ENCODE measurements around the gene NXPH4.

Gene NXPH4

GRCh38 chr12:57182918-57183575, 33.5 kb upstream of the NXPH4 start:
- in situ Hi-C loops (cut with MboI; ENCODE audit: low sequenced_read_pairs): no loop called here

GRCh38 chr12:57183939-57184725, 32.5 kb upstream of the NXPH4 start:
- in situ Hi-C loops (cut with MboI; ENCODE audit: low sequenced_read_pairs): no loop called here

- in situ Hi-C loops (cut with MboI; ENCODE audit: low sequenced_read_pairs): no loop called here
Observed at GRCh38 chr12:57185403-57185802, 31.2 kb upstream of the NXPH4 start.

GRCh38 chr12:57185906-57186508, 30.6 kb upstream of the NXPH4 start:
- in situ Hi-C loops (cut with MboI; ENCODE audit: low sequenced_read_pairs): no loop called here

GRCh38 chr12:57187222-57188089, 29.1 kb upstream of the NXPH4 start:
- in situ Hi-C loops (cut with MboI; ENCODE audit: low sequenced_read_pairs): no loop called here

GRCh38 chr12:57188090-57188425, 28.5 kb upstream of the NXPH4 start:
- in situ Hi-C loops (cut with MboI; ENCODE audit: low sequenced_read_pairs): no loop called here

- in situ Hi-C loops (cut with MboI; ENCODE audit: low sequenced_read_pairs): no loop called here
Observed at GRCh38 chr12:57190037-57190436, 26.6 kb upstream of the NXPH4 start.

- in situ Hi-C loops (cut with MboI; ENCODE audit: low sequenced_read_pairs): no loop called here
Observed at GRCh38 chr12:57190821-57191220, 25.8 kb upstream of the NXPH4 start.

GRCh38 chr12:57191410-57191809, 25.2 kb upstream of the NXPH4 start:
- in situ Hi-C loops (cut with MboI; ENCODE audit: low sequenced_read_pairs): no loop called here

- in situ Hi-C loops (cut with MboI; ENCODE audit: low sequenced_read_pairs): no loop called here
Observed at GRCh38 chr12:57192920-57193319, 23.7 kb upstream of the NXPH4 start.

- in situ Hi-C loops (cut with MboI; ENCODE audit: low sequenced_read_pairs): no loop called here
Observed at GRCh38 chr12:57193706-57194245, 22.8 kb upstream of the NXPH4 start.

- in situ Hi-C loops (cut with MboI; ENCODE audit: low sequenced_read_pairs): no loop called here
Observed at GRCh38 chr12:57194253-57194652, 22.3 kb upstream of the NXPH4 start.

GRCh38 chr12:57195186-57195585, 21.4 kb upstream of the NXPH4 start:
- in situ Hi-C loops (cut with MboI; ENCODE audit: low sequenced_read_pairs): no loop called here

- in situ Hi-C loops (cut with MboI; ENCODE audit: low sequenced_read_pairs): no loop called here
Observed at GRCh38 chr12:57195611-57196371, 20.8 kb upstream of the NXPH4 start.

- in situ Hi-C loops (cut with MboI; ENCODE audit: low sequenced_read_pairs): no loop called here
Observed at GRCh38 chr12:57196439-57196838, 20.2 kb upstream of the NXPH4 start.

- in situ Hi-C loops (cut with MboI; ENCODE audit: low sequenced_read_pairs): no loop called here
Observed at GRCh38 chr12:57196956-57197355, 19.6 kb upstream of the NXPH4 start.

- in situ Hi-C loops (cut with MboI; ENCODE audit: low sequenced_read_pairs): no loop called here
Observed at GRCh38 chr12:57198329-57198728, 18.3 kb upstream of the NXPH4 start.

- in situ Hi-C loops (cut with MboI; ENCODE audit: low sequenced_read_pairs): no loop called here
Observed at GRCh38 chr12:57199191-57199590, 17.4 kb upstream of the NXPH4 start.

GRCh38 chr12:57200497-57200896, 16.1 kb upstream of the NXPH4 start:
- in situ Hi-C loops (cut with MboI; ENCODE audit: low sequenced_read_pairs): no loop called here

- in situ Hi-C loops (cut with MboI; ENCODE audit: low sequenced_read_pairs): no loop called here
Observed at GRCh38 chr12:57201219-57201618, 15.4 kb upstream of the NXPH4 start.

Measured in hTERT RPE-1 (cell line).